Right ventricle myocardium inferior (tissue), 1 donor: ENCODE results near the gene CBR3. TPM values are rescaled to one million over a fixed set of nuclear protein-coding genes. Genes with fewer than 3 reads are reported as not detected.
"Not testable (repeated sequence)": the region's sequence is repeated elsewhere in the genome, so short reads cannot be mapped to it uniquely, and the experiment has no call there.

Source experiments
- ATAC-seq: fragments of 200-7000 bp; cut with Tn5 transposase; one replicate; pipeline ENCODE4 v1.9.1; 2020; ENCODE audit warnings: mild to moderate bottlenecking, moderate library complexity
- DNase-seq: peaks from one replicate; pipeline ENCODE4 v3.0.0; 2021; ENCODE audit errors: missing footprints
- intact Hi-C: fragments of 100-400 bp; cut with DNase I; formaldehyde crosslinking; loops from one replicate; pipeline ENCODE4 v1.11.0; 2022
- total RNA-seq: library from RNA; stranded (reverse); fragmentation: NEBNext Ultra II Directional; extraction: Animal tissue kit (Norgen Biotek cat#: 25700); gene quantifications from one replicate; pipeline ENCODE4 v1.2.1, GENCODE V29; 2021
- donor health status: DM: no; HTN: yes; CAD: no; lungs with severe emphysema.

Gene CBR3
- total RNA-seq, 1 donor from 2014 or later: 2.5 TPM

GRCh38 chr21:36144233-36144632 is 9.4 kb downstream of the CBR3 start:
- intact Hi-C loops: loop anchor here (5.0 kb wide), 1 partner anchor 188 kb away; no protein-coding TSS in a partner anchor
- not testable (repeated sequence) for DNase-seq, ATAC-seq

DNA sequence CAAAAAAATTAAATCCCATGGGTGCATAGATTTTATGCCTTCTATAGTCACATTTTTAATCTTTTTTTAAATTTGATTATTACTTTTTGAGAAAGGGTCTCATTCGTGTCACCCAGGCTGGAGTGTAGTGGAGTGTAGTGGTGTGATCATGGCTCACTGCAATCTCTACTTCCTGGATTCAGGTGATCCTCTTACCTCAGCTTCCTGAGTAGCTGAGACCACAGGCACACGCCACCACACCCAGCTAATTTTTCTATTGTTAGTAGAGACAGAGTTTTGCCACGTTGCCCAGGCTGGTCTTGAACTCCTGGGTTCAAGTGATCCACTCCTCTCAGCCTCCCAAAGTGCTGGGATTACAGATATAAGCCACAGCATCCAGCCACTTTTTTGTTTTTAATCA is 10.4 kb downstream of the CBR3 start:
- ATAC-seq: no peak
- intact Hi-C loops: no loop called here
- DNase-seq: no peak

DNA sequence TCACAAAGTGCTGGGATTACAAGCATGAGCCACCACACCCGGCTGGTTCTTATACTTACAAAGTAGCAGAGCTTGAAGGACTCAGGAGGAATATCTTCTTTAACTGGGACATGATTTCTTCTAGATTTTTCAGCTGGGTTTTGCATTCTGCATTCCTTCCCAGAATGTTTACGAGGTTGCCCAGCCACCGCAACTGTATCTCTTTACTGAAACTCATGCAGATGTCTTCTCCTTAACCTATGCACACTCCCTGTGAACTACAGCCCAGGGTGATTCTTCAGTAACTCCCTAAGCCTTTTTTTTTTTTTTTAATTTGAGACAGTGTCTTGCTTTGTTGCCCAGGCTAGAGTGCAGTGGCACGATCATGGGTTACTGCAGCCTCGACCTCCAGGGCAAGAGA is 13.0 kb downstream of the CBR3 start:
- intact Hi-C loops: no loop called here
- no peak for DNase-seq
- no peak for ATAC-seq

GRCh38 chr21:36148886-36149285 is 14.0 kb downstream of the CBR3 start:
- intact Hi-C loops: no loop called here
- ATAC-seq (no peak), DNase-seq (no peak)

- peak; percentile 86 for ATAC-seq
- no peak for DNase-seq
- intact Hi-C loops: loop anchor here (5.0 kb wide), 1 partner anchor 57 kb away; no protein-coding TSS in a partner anchor
These were observed 15.2 kb downstream of the CBR3 start for GRCh38 chr21:36149788-36150711.

GRCh38 chr21:36155603-36156338 is 20.9 kb downstream of the CBR3 start:
- DNase-seq: no peak
- intact Hi-C loops: loop anchor here (2.0 kb wide), 1 partner anchor 33 kb away; no protein-coding TSS in a partner anchor
- ATAC-seq: no peak

DNA sequence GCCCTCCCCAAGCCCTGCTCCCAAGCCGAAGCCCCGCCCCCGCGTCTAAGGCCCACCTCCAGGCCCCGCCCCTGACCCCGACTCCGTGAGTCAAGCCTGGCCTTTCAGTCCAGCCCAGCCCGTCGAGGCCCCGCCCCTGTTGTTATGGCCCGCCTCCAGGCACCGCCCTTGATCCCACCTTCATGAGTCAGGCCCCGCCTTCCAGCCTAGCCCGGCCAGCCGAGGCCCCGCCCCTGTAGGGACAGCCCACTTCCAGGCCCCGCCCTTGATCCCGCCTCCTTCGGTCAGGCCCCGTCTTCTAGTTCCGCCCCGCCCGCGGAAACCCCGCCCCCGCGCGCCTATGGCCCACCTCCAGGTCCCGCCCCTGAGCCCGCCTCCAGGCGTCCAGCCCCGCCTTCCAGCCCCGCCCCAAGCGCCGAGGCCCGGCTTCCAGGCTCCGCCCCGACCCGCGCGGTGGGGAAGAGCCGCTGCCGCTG is 21.5 kb downstream of the CBR3 start:
- DNase-seq (peak; percentile 100), ATAC-seq (peak; percentile 96)
- intact Hi-C loops: loop anchor here (2.0 kb wide), 1 partner anchor 32 kb away; no protein-coding TSS in a partner anchor

- no peak for ATAC-seq
- intact Hi-C loops: loop anchor here (2.0 kb wide), 1 partner anchor 32 kb away; no protein-coding TSS in a partner anchor
These were observed 22.2 kb downstream of the CBR3 start, which contains the start of gene DOP1B for GRCh38 chr21:36156815-36157670. DOP1B (plus strand) TSS chr21:36156824; CDS start chr21:36164734, 7,910 bp downstream.

GRCh38 chr21:36159356-36159921 is 24.6 kb downstream of the CBR3 start:
- no peak for DNase-seq
- ATAC-seq: no peak
- intact Hi-C loops: no loop called here

More at GRCh38 chr21:36156815-36157670, 22.2 kb downstream of the CBR3 start, which contains the start of gene DOP1B:
- DNase-seq: peak; percentile 76

DNA sequence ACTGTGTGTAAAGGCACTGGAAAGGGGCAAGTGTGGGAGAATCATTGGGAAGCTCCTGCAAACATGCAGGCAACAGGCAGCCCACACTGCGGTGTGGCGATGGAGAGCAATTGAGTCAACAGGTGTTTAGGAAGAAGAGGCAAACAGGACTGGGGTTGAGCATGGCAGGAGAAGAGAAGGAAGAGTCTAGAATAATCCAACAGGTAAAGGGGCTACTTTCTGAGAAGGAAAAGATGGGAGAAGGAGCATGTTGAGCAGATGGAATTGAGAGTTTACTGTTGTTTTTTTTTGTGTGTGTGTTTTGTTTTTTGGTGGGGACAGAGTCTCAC is 25.9 kb downstream of the CBR3 start:
- DNase-seq (no peak), ATAC-seq (no peak)
- intact Hi-C loops: no loop called here

DNA sequence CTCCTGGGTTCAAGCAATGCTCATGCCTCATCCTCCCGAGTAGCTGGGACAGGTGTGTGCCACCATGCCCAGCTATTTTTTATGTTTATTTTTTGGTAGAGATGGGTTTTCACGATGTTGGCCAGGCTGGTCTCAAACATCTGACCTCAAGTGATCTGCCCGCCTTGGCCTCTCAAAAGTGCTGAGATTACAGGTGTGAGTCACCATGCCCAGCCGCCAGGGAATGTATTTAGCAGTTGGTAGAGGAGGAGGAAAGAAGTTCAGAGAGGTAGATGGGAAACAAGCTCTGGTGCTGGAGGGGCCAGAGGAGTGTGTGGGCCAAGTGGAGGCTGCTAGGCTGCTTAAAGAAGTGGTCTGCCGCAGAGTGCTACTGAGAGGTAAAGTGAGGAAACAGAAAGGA is 27.8 kb downstream of the CBR3 start:
- ATAC-seq: no peak

DNA sequence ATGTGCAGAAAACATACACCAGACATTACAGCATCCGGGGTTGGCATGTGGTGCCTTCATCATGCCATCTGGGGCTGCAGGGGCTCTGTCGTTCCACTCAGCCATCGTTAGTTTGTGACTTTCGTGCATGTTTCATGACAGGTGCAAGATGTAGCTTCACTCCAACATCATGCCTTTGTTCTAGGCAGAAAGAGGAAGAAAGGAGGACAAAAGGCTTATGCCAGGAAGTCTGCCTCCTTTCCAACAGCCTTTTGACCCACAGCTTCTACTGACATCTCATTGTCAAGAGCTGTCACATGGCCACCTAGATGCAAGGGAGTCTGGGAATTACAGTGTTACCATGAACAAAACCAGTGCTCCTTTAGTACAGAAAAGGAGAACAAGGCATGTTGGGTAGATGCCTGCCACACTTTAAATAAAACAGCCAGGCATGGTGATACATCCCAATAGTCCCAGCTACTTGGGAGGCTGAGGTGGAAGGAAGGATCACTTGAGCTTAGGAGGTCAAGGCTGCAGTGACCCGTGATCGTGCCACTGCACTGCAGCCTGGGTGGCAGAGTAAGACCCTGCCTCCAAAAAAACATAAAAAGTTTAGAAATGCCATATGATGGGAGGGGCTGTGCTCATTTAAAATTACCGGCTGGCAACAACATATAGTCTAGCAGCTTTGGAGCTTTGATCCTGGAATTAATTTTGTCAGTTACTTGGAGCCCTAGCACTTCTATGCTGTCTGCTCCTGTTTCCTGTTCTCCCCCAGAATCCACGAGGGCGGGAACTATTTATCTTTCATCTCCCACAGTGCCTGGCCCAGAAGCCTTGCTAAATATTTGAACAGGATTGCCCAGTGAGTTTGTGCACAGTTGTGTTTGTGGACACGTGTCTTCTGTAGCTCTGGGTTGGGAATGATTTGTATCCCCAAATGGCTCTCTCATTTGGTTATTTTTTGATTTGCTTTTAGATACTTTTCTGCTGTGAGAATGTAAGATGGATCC is 29.2 kb downstream of the CBR3 start:
- intact Hi-C loops: no loop called here
- ATAC-seq: no peak
- DNase-seq: no peak

More for the DNA sequence above, 27.8 kb downstream of the CBR3 start:
- no peak for DNase-seq
- intact Hi-C loops: no loop called here

DNA sequence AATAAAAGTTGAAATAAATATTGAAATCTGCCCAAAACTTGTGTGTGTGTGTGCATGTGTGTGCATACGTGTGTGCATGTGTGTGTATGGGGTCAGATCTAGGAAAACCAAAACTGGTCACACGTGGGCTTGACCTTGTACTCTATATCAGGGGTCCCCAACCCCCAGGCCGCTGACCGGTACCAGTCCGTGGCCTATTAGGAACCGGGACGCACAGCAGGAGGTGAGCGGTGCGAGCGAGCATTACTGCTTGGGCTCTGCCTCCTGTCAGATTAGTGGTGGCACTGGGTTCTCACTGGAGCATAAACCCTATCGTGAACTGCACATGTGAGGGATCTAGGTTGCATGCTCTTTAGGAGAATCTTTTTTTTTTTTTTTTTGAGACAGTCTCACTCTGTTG is 30.5 kb downstream of the CBR3 start:
- no peak for ATAC-seq
- intact Hi-C loops: no loop called here
- no peak for DNase-seq

- DNase-seq (no peak), ATAC-seq (no peak)
- intact Hi-C loops: no loop called here
These were observed 31.8 kb downstream of the CBR3 start for GRCh38 chr21:36166705-36167104.

- intact Hi-C loops: no loop called here
- ATAC-seq: no peak
- DNase-seq: no peak
These were observed 32.7 kb downstream of the CBR3 start for GRCh38 chr21:36167541-36167940.

- DNase-seq (peak; percentile 71), ATAC-seq (no peak)
- intact Hi-C loops: no loop called here
These were observed 34.7 kb downstream of the CBR3 start for GRCh38 chr21:36169470-36170128.

DNA sequence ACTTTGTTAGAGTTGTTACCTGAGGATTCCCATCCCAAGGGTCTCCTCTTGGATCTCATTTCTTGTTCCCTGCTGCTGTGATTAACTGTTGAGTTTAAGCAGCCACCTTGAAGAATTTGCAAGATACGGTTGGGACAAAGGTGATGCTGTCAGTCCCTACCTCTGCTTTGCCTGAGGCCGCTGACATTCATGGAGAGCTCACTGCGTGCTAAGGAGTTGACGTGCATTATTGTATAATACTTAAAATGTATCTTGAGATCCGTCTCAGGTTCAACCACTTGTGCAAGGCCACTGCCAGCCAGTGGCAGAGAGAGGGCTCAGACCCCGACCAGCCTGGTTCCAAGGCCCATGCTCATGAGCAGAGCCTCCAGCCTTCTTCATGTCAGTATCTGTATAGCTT is 35.9 kb downstream of the CBR3 start:
- DNase-seq: no peak
- intact Hi-C loops: no loop called here
- ATAC-seq: no peak
